ENCODE results near the gene FHIP1A. TPM values are rescaled to one million over a fixed set of nuclear protein-coding genes. Genes with fewer than 3 reads are reported as not detected.

FHIP1A gene
- total RNA-seq, result 1.1 and 3.9 TPM in 2 replicates

DNA sequence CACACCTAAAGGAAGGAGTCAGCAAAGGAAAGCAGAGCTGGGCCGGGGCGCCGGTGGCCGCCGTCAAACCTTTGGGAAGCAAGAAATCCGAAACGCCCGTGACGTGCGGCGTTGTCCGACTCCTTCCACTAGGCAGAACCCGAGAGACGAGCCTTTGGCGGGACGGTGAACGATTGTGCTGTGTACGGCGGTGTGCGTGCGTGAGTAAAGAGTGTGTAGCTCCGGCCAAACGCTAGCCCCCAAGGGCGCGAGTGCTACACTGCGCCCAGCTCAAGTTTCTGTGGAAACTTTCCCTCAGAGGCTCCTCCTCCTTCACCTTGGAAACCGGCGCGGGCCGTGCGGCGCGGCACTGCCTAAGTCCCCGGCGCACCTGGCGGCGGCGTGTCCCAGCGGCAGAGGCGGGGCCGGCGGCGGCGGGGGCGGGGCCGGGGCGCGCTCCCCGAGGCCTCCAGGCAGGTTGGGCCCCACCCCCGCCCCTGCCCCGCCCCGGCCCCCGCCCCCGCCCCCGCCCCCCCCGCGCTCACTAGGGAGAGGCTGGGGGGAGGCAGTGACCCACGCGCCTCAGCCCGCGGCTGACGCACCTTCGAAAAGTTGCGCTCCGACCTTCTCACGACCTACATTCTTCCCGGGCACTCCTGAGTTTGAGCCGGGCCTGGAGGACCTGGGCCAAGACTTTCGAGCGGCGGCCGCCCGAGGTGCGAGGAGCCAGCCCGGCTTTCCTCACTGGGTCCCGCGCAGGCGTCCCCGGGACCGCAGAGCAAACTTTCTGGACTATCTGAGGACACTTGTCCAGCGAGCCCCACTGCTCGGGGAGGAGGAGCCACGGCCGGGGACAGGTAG, at the start of gene FHIP1A:
Gene FHIP1A, plus strand, starts transcription at position 547 of the 840 bp plus-strand sequence. CDS start 157,084 bp downstream, outside the sequence.

Other genes with a start within 250 kb of the FHIP1A start
- gene PRSS48, start 132.0 kb upstream of the FHIP1A start, total RNA-seq, result not detected in 2 replicates
- 125 and 149 TPM in 2 replicates for gene SH3D19, start 83.6 kb upstream of the FHIP1A start, total RNA-seq

Measured in vein endothelial cell (primary cell).